Fibroblast of villous mesenchyme (primary cell): ENCODE measurements around the gene REXO1. TPM values are rescaled to one million over a fixed set of nuclear protein-coding genes. Genes with fewer than 3 reads are reported as not detected.
A peak's percentile ranks its signal among the peaks of the same experiment; 100 is the strongest.

Experiments
- DNase-seq: peaks from one replicate; pipeline ENCODE4 v3.0.0-alpha.2; 2010; ENCODE audit warnings: low read depth
- H3K4me3 ChIP-seq: 2 replicates; pipeline ENCODE4 v1.5.1; 2011; ENCODE audit warnings: low read depth, mild to moderate bottlenecking, low read length
- CTCF ChIP-seq: IDR thresholded peaks from 2 replicates; pipeline ENCODE4 v1.5.1; 2012; ENCODE audit warnings: low read depth, mild to moderate bottlenecking, low read length; ENCODE audit not compliant: insufficient read depth
- total RNA-seq: library from RNA; depleted of rRNA; stranded (reverse); fragments of >200 nt; gene quantifications from 2 replicates; pipeline ENCODE4 v1.2.3, GENCODE V29; 2012

The REXO1 gene
- total RNA-seq, 1 donor: 11.2 TPM

GRCh38 chr19:1862424-1863327 is 14.4 kb upstream of the REXO1 start:
- no peak for TF ChIP-seq CTCF
- H3K4me3 ChIP-seq: peak overlapping the region; percentile 80
- no peak for DNase-seq

GRCh38 chr19:1862068-1862423 is 13.8 kb upstream of the REXO1 start:
- no peak for DNase-seq
- peak overlapping the region; percentile 80 for H3K4me3 ChIP-seq
- TF ChIP-seq CTCF: no peak

- H3K4me3 ChIP-seq: peak overlapping the region; percentile 80
- TF ChIP-seq CTCF: no peak
- DNase-seq: no peak
Measured at GRCh38 chr19:1861599-1862031, 13.3 kb upstream of the REXO1 start.

- H3K4me3 ChIP-seq: peak overlapping the region; percentile 80
- no peak for DNase-seq
- TF ChIP-seq CTCF: no peak
Measured at GRCh38 chr19:1860821-1861598, 12.7 kb upstream of the REXO1 start.

GRCh38 chr19:1860042-1860775 is 11.9 kb upstream of the REXO1 start:
- peak; percentile 78 for DNase-seq
- peak overlapping the region; percentile 18 for H3K4me3 ChIP-seq
- no peak for TF ChIP-seq CTCF

- H3K4me3 ChIP-seq: no peak overlapping the region
- no peak for DNase-seq
- TF ChIP-seq CTCF: no peak
Measured at GRCh38 chr19:1859331-1859781, 11.1 kb upstream of the REXO1 start.
